Fibroblast of gingiva (primary cell): ENCODE measurements around the gene LCE5A.
"Not testable (repeated sequence)": the region's sequence is repeated elsewhere in the genome, so short reads cannot be mapped to it uniquely, and the experiment has no call there.

Source experiments
- DNase-seq: peaks from one replicate; pipeline ENCODE4 v3.0.0-alpha.2; 2011; ENCODE audit warnings: low read depth

LCE5A gene

GRCh38 chr1:152516082-152516481 is 5.5 kb downstream of the LCE5A start:
- no peak for DNase-seq

GRCh38 chr1:152517237-152517811 is 6.7 kb downstream of the LCE5A start:
- no peak for DNase-seq

GRCh38 chr1:152519851-152520250 is 9.2 kb downstream of the LCE5A start:
- no peak for DNase-seq

- no peak for DNase-seq
Measured at GRCh38 chr1:152520561-152521090, 10.0 kb downstream of the LCE5A start.

- no peak for DNase-seq
Measured at GRCh38 chr1:152525080-152525641, 14.6 kb downstream of the LCE5A start.

- no peak for DNase-seq
Measured at GRCh38 chr1:152533327-152533938, 22.8 kb downstream of the LCE5A start.

GRCh38 chr1:152535774-152536173 is 25.2 kb downstream of the LCE5A start:
- DNase-seq, result no peak

GRCh38 chr1:152537496-152537895 is 26.9 kb downstream of the LCE5A start:
- DNase-seq, result no peak

GRCh38 chr1:152539901-152540300 is 29.3 kb downstream of the LCE5A start:
- no peak for DNase-seq

- no peak for DNase-seq
Measured at GRCh38 chr1:152543820-152544219, 33.2 kb downstream of the LCE5A start.

- DNase-seq, result no peak
Measured at GRCh38 chr1:152546704-152547103, 36.1 kb downstream of the LCE5A start.

- DNase-seq, result not testable (repeated sequence)
Measured at GRCh38 chr1:152548358-152548757, 37.8 kb downstream of the LCE5A start.
